ENCODE results near the gene COPB2.
A peak's percentile ranks its signal among the peaks of the same experiment; 100 is the strongest.
"Not testable (repeated sequence)": the region's sequence is repeated elsewhere in the genome, so short reads cannot be mapped to it uniquely, and the experiment has no call there.

The COPB2 gene

DNA sequence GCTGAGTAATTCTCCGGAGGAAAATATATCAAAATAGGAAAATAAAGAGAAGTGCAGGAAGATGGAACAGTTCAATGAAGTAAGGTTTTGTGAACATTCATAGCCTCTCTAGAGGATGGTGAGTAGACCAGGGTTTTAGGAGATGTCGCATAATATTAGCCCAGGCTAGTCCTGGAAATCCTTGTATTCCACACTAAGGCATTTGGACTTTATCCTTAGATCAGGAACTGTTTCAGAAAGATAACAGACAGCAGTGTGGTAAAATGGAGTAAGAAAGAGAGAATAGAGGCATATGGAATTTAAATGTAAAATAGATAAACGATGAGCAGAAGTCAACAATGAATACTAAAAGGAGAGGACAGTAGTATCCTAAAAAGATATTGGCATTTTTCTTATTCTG is 12.1 kb downstream of the COPB2 start:
- DNase-seq = no peak

GRCh38 chr3:139374099-139374498 is 15.3 kb downstream of the COPB2 start:
- DNase-seq = no peak

DNA sequence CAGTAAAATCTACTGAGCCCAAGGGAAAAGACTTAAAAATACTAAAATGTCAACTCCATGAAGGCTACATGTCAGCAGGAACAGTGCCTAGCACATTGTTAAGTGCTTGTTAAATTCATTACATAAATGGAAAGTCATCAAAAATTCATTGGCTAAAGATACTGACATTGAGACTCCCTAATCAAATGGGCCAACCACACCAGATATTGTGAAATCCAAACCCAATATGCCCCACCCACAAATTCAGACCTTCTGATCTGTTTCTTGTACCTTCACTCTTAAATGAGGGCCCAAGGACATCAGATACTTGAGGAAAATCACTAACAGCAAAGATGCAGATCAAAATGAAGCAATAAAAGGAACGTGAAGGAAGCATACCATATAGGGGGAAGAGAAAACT is 24.9 kb downstream of the COPB2 start:
- no peak for DNase-seq

GRCh38 chr3:139361276-139361675 is 28.2 kb downstream of the COPB2 start:
- no peak for DNase-seq

DNA sequence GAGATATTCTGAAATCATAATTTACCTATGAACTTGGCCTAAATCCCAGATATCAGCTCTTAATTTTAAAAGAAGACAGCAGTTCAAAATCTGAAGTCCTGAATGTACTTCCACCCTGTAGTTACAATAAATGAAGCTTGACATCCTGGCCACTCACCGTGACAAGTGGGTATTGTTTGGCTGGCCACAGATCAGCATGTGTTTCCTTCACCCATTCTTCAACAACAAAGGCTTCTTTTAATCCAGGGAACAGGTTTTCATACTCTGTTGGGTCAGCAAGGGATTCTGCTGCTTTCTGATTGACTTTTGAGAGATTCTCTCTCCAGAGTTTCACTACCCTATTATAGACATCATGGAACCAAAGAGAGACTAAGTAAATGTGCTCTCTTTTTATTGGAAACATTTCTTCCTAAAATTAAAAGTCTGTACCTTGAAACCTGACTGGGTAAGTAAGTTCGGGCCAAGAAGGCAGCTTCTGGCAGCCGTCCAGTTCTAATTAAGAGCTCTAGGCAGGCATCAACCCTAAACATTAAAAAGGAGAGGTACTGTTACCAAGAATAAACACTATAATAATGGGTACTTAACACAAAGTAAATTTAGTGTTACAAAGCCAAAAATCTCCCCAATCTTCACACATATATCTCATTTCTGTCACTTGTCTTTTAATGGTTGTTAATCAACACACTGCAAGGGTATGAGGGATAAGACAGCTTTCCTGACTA is 30.4 kb downstream of the COPB2 start:
- no peak for DNase-seq

DNA sequence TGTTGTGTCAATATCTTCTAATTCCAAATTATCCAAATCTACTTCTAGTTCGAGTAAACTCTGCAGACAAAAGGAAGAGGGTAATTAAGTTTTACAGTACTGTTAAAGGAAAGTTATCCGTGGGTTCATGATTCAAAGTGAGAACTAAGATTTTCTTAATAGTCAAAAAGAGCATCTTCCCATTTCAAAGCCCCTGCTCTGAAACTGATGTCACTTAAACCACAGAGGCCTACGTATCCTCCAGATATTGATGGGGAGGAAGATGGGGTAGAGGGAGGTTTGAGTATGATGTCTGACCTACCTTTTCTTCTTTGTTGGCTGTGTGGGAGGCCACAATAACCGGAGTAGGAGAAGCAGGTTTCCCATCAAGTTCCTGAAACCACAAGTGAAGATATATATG is 31.5 kb downstream of the COPB2 start:
- DNase-seq = no peak

- DNase-seq = no peak
Observed at GRCh38 chr3:139355891-139356290, 33.6 kb downstream of the COPB2 start.

DNA sequence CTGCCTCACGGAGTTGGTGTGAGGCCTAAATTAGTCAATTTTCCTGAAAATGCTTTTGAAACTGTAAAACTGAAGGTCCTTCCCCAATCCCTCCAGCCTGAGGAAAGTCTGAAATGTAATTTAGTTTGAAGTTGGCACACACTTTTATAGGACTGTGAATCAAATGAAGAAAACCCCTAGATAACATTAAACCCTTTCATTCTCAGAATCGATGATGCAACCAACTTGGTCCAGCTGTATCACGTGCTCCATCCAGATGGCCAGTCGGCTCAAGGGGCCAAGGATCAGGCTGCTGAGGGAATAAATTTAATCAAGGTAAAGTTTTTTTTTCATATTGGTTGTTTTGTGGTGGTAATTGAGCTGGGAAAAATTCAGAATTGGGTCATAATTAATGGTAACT is 34.0 kb downstream of the COPB2 start:
- no peak for DNase-seq

- no peak for DNase-seq
Observed at GRCh38 chr3:139354661-139355060, 34.8 kb downstream of the COPB2 start.

DNA sequence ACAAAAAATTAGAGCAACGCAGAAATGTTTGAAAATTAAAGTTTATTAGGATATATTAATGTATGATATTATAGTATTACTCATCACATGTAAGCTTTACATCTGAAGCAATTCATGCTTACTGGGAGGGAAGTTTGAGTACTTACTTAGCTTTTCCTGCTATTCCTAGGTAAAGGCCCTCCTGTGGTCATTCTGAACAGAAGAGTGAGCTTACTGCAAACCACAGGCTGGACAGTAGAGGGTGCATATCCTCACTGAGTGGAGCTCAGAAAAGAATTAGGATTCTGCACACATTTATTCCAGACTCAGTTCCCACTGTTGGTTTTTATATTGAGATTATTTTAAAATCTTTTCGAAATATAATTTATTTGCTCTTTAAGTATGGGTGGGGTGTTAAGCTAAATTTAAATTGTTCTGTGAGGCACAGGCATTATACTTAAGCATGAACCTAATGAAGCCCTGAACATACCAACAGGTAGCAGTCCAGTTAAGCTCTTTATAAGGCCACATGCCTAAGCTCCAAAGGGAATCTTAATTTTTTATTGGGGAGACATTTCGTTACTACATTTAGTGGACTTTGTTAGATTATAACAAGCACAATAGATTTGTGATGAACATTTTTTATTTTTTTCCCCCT is 35.4 kb downstream of the COPB2 start:
- peak; percentile 31 for DNase-seq

DNA sequence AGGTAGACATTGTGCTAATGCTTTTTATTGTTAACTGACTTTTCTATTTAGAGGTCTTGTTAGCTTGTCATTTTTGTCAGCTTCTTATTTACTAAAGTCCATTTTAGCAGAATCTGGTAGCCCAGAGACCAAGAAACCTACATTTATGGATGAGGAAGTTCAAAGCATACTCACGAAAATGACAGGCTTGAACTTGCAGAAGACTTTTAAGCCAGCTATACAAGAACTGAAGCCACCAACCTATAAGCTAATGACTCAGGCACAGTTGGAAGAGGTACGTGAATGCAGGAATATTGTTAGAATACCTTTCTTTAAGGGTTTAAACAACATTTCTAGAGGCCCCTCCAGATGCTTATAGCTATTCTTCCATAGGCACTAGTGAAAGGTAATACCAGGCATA is 42.7 kb downstream of the COPB2 start:
- no peak for DNase-seq

DNA sequence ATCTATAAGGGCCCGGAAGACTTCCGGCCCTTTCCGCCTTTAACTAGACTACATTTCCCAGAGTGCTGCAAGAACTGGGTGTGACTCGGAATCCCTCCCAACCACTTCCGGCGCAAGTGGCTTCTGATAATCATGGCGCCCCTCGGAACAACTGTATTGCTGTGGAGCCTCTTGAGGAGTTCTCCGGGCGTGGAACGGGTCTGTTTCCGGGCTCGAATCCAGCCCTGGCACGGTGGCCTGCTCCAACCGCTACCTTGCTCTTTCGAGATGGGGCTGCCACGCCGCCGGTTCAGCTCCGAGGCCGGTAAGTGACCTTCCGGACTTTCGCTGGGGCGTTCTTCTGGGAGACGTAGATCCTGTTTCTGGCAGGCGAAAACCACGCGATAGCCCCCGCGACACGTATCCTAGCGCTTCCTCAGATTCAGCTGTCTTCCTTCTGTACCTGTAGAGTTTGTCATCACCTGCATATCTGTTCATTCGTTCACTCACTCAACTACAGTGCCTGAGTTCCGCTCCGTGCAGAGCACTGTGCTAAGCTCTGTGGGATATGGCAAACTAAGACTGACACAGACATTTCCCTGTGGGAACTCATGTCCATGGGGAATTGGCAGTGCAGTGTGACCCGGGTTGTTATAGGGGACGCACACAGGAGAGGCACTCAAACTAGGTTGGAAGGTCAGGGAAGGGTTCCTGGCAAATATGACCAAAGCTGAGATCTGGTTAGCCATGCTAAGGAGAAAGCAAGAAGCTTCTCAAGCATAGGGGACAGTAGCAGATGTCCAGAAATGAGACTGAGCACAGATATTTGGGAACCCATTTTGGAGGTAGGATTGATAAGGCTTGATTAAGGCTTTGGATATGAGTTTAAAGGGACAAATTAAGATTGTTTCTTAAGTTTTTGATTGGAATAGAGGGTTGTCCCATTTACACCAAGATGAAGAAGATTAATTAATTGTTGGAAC is 45.3 kb downstream of the COPB2 start, which contains the start of gene MRPS22:
Gene MRPS22, plus strand, starts transcription at position 126 of the 962 bp plus-strand sequence. Its CDS starts 7 bp downstream, at position 133.
- peak; percentile 89 for DNase-seq

DNA sequence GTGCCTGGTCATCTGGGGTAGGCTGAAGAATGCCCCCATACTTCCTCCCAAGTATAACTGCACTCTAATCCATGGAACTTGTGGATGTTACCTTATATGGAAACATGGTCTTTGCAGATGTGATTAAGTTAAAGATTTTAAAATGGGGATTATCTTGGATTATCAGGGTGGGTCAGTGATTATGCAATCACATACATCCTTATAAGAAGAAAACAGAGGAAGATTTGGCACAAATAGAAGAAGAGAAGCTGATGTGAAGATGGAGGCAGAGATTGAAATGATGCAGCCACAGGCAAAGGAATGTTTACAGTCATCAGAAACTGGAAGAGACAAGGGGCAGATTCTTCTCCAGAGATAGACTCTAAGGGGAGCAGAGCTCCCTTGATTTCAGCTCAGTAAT is 47.4 kb downstream of the COPB2 start:
- DNase-seq = no peak

DNA sequence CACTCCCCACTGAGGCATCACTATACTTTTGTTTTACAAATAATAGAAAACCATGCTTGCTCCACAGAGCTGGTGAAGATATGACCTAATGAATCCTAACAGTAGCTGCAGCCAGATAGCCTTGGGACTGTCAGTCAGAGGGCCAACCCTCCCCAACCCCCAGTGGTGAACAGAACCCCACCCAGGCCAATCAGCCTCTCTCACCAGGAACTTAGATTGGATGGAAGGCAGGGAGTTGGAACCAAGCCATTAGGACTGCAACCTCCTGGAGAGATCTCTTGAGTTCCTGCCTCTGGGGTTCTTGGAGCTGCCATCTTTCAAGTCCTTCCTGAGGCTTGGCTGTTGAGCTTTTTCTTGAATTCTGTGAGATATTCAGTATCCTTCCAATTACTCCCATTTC is 48.7 kb downstream of the COPB2 start:
- DNase-seq = no peak

DNA sequence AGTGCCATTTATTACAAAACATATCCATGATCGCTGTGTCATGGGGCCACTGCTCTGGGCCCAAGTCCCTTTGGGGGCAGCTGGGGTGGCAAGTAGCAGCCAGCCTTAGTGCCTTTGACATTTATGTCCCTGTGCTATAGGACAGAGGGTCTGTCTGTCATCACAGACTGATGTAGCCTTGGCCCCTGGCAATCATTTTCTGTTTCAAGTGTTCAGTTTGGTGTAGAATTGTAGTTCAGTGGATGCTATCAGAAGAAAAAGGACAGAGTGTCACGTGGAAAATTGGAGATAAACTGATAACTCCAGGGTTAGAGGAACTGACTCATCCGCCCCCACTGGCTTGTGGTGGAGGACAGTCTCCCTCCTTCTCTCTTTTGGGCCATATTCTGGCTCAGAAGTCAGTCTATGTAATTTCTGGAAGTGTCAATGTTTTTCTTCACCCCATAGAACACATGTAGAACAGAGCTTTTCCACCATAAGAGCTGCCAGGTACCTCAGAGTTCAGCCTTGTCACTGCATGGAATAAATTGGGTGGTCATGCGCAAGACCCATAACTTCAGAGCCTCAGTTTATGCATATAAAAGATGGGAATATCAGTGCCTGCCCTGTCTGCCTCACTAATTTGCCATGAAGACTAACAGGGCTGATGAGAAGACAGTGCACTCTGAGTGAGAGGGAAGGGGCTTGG is 50.1 kb downstream of the COPB2 start:
- DNase-seq = no peak

DNA sequence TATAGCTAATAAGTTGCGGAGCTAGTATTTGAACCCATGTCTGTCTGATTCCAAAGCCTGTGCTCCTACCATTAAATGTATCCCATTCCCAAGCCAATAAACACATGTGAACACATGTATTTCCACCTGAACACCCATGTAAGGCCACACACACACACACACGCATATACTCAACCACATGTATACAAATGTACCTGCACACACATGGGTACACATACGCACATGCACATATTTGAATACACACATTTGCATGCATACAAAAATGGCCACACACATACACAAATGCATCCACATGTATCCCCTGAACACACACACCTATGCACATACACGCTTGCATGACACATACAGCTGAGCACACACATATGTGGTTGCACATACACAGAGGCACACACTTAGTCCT is 51.0 kb downstream of the COPB2 start:
- no peak for DNase-seq

- not testable (repeated sequence) for DNase-seq
Observed at GRCh38 chr3:139334675-139335074, 54.8 kb downstream of the COPB2 start.

- DNase-seq = no peak
Observed at GRCh38 chr3:139332092-139332491, 57.4 kb downstream of the COPB2 start.

GRCh38 chr3:139329364-139329850 is 60.0 kb downstream of the COPB2 start:
- peak; percentile 84 for DNase-seq

DNA sequence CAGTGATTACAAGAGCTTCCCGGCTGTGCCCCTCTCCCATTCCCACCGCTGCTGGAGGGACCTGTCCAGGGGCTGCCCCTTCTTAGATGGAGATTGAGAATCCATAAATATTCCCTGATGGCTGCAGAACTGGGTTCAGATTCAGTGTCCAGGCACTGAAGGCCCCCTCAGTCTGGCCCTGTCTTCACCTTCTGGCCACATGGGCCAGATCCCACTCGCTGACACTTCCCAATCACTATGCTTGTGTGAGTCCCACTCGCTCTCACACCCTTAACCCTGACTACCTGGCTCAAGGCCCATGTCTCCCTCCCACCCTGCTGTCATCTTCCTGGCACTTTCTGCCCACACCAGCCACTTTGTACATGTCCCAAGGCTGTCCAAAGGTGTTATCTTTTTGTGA is 61.1 kb downstream of the COPB2 start:
- no peak for DNase-seq

- DNase-seq = no peak
Observed at GRCh38 chr3:139327861-139328260, 61.6 kb downstream of the COPB2 start.

GRCh38 chr3:139327231-139327630 is 62.2 kb downstream of the COPB2 start:
- DNase-seq = no peak

- DNase-seq = no peak
Observed at GRCh38 chr3:139326707-139327106, 62.7 kb downstream of the COPB2 start.
